Stimulated activated CD4-positive, alpha-beta T cell treated with anti-CD3 and anti-CD28 coated beads, Interleukin-1b, Interleukin-23, amount 100 ng/mL, for 4 hours (primary cell): Measurements from ENCODE around the gene LRRC31.

ENCODE experiments used
- DNase-seq, 2 donors: peaks; one replicate each; pipeline ENCODE4 v3.0.0-alpha.2; 2020; ENCODE audit warnings: low read depth in 2 of 2

LRRC31 gene

DNA sequence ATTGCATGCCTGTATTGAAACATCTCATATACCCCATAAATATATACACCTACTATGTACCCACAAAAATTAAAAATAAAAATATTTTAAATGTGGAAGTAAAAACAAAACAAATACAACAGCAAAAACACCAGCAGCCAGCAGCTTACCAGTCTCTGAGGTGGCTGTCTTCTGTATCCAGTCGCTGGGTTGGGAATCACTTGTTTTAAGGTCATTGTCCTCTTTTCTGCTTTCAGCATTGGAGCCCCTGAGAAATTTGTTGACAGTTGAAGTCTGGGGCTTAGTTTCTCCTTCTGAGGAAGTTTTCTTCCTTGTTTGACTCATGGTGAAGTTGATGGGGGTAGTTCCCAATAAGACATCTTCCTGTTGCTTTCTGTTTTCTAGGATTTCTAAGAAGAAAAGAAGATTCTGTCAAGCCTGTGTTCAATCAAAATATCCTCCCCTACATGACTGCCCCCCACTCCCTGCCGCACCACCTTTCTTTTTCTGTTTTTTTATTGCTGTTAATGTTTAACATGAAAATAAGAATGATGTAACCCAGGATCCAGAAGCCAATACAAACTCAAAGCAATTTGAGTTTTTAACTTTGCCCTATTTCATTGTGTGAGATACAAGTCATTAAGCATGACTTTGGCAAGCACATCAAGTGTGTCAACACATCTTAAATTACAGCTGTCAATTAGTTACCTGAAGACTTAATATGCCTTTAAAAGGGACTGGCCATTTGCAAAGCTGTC, at the start of gene LRRC31:
TSS of gene LRRC31 (minus strand) at position 452 of the 737 bp plus-strand sequence. CDS start at position 324, 128 bp downstream.
- DNase-seq = no peak

- DNase-seq = no peak
These were observed 44.6 kb upstream of the LRRC31 start for GRCh38 chr3:169914321-169914720.

DNA sequence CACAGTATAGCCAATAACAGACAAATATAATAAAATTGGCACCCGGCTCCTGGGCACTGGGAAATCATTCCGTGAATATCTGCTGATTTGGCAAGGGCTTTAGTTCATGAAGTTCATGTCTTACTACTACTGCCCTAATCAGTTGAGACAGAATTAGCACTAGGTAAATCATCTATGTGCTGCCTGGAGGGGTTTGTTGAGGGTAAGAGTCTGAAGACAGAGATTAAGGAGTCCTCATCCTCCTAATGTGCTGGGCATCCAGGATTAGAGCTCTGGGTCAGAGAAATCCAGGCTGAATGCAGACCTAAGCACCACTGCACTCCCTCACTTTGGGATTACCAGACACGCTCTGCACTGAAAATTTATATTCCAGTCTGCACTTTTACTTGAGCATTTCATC, 43.6 kb upstream of the LRRC31 start:
- DNase-seq = no peak

GRCh38 chr3:169911272-169911671, 41.5 kb upstream of the LRRC31 start, which contains the start of gene SAMD7:
Gene SAMD7, plus strand, starts transcription at chr3:169911572. Its CDS starts 7,927 bp downstream, at chr3:169919499.
- no peak for DNase-seq

DNA sequence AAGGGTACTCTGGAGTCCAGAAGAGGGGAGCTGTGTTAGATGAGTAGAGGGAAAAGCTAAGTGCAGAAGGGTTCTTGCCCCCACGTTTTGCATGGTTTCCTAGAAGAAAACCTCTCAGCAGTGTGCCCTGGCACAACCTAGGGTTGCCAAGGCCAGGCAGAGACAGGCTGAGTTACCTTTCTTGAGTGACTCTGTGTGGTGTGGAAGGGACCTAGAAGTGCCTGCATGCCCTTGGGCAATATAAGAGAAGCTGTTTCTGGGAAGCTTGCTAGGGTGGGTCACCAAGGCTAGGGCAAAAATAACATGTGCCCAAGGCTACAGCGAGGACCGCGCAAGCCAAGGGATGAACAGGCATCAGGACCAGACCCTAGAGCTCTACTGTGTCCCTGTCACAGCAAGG, 38.2 kb upstream of the LRRC31 start:
- DNase-seq = no peak

DNA sequence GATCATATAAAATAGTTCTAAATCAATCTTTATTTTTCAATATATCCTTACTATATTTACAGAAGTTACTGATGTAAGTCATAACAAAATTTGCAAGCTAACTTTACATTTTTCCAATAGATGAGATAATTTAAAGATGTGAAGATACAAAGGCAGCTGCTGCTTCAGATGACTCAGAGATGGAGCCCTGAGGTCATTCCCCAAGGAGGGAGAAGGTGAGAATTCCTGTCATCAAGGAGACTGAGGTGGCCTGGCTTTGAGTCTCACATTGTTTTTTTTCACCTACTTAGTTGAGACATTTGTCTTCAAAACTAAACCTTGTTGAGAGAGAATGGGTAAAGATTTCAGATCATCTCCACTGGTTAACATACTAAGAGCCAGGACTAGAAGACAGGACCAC, 37.7 kb upstream of the LRRC31 start:
- no peak for DNase-seq

DNA sequence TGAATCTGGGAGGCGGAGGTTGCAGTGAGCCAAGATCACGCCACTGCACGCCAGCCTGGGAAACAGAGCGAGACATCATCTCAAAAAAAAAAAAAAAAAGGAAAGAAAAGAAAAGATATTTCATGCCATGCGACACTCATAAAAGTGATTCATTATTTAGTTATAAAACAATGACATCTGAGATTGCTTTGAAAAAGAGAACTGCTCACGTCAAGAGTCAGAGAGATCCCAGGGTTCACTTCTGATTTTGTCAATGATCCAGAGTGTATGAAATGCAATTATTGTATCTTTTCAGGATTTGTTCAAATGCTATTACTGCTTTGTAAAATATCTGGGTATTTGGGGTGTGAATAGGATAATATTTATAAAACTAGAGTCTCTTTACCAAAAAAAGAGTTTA, 35.7 kb upstream of the LRRC31 start:
- no peak for DNase-seq

GRCh38 chr3:169901453-169901852, 31.7 kb upstream of the LRRC31 start:
- DNase-seq = no peak

DNA sequence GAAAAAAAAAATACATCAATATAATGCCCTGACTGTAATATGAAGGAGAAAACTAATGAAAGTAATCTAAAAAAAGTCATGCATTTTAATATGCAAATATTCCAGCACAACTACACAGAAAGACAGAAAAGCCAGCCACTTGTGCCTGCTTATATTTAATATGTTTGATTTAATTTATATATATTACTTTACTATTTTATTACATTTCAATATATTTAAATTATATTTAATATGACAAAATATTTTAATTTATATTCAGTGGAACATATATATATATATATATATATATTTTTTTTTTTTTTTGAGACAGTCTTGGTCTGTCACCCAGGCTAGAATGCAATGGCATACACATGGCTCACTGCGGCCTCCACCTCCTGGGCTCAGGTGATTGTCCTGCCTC, 27.5 kb upstream of the LRRC31 start:
- DNase-seq = no peak

DNA sequence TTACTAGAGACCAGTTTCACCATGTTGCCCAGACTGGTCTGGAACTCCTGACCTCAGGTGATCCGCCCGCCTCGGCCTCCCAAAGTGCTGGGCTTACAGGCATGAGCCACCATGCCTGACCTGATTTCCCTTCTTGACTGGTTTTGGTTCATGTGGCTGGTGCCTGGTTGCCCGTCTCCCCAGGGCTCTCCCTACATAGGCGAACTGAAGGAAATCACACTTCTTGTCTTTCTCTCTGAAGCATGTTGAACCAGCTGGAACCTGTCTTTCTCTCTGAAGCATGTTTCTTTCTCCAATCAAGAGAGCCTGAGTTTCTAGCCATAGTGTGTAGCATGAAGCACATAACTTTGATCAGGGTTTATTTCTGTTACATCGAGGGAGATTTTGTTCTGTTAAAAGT, 25.3 kb upstream of the LRRC31 start:
- no peak for DNase-seq

DNA sequence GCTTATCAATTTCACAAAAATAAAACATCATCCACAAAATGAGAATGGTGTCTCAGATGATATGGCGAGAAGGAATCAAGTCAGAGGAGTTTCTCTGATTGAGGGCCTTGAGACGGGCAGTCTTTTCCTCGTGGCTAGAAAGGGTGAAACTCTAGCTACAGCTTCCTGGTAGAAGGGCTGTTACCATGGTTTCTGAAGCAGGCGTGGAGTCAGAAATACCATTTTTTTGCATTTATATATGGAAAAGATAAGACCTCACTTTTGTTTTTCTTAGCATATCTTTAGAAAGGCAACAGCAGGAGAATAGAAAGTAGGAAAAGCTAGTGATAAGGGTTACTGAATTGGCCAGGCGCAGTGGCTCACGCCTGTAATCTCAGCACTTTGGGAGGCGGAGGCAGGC, 24.4 kb upstream of the LRRC31 start:
- no peak for DNase-seq

GRCh38 chr3:169891886-169892285, 22.2 kb upstream of the LRRC31 start:
- no peak for DNase-seq

- DNase-seq = no peak
These were observed 16.9 kb upstream of the LRRC31 start for GRCh38 chr3:169886671-169887070.

GRCh38 chr3:169880576-169881250, 11.0 kb upstream of the LRRC31 start:
- no peak for DNase-seq

DNA sequence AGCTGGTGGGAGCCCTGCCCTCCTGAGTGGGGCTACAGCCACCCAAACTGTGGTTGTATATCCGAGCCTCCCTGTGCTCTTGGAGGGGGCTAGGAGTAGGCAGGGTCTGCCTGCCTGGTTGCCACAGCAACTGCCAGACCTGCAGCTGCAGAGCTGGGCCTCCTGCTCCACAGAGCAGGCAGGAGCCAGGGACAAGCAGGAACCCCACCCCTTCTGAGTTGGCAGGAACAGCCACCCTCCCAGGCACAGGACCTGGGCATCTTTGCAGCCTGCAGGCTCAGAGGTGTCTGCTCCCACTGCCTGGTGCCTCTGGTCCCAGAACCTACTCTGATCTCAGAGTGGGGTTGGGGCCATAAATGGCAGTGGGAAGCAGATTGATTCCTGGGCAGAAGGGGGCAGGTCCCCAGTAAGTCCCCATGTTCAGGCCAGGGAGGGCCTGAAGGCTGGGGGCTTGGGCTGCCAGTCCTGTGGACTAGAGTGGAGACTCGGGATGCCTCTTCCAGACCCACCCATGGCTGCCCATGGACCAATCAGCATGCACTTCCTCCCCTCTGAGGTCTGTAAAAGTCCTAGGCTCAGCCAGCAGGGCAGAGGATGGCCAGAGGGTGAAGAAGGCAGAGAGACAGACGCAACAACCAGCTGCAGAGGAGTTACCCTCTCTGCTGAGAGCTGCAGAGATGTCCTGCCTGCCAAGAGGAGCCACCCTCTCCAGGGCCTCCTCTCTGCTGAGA, 10.3 kb upstream of the LRRC31 start:
- no peak for DNase-seq

DNA sequence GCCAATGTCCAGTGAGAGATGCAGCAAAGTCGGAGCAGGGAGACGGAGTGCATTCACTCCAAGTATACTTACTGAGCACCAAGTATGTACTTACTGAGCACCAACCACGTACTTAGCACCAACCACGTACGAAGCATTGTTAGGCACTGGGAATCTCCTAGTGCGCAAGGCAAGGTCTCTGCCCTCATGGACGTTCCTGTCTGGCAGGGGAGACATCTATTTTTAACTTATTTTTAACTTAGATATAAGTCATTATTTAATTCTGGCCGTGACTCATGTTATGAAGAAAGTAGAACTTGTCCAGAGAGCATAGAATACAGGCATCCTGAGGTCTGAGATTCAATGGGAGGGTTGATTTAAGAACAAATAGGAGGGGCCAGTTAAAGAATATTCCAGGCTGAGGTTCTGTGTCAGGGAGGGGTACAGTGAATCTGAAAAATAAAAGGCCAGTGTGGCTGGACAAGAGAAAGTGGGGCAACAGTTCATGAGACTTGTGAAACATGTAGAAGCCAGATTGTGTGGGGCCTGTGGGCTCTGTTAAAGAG, 9.3 kb upstream of the LRRC31 start:
- DNase-seq = no peak

DNA sequence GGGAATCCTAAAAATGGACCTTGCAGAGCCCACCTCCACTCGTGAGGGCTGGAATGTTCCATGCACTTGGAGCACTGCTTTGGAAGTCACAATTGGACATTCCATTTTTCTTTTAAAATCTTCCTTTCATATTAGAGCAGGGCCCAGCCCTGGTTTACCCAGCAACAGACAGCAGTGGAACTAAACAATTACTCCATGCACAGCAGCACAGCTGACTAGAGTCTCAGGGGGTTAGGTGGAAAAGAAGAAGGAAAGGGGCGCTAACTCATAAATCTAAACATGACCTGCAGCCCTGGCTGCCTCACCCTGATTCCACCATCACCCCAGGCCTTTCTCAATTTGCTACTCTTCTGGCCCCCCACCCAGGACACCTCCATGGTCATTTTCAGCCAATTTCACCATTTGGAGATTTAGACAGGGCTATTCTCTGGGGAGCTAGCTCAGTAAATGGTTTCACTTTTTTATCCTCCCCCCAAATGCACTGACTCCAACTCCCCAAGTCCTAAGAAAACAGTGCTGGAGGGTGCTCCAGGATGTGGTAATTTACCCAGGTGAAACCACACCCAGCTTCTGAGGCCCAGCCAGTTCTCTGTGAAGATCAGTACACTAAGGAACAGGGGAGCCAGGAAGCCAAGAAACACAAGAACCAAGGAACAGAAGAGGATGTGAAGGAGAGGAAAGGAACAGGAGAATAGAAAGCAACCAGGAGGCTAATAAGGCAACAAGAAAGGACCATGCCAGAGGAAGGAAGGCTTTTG, 1.6 kb upstream of the LRRC31 start:
- no peak for DNase-seq

DNA sequence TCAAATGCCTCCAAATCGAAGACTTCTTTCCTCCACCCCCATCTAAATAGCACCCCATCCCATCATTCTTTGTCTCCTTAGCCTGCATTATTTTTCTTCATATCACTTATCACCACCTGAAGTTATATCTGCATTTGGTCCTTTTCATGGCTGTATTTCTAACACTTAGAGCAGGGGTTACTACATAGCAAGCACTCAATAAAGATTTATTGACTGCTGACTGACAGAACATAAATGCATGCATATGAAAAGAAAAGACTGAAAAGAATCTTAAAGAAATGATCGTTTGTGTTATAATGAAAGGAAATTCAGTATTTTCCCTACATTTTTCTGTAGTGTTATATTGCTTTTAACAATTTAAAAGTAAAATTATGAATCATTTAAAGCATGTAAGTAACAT, 1.4 kb downstream of the LRRC31 start:
- DNase-seq = no peak

DNA sequence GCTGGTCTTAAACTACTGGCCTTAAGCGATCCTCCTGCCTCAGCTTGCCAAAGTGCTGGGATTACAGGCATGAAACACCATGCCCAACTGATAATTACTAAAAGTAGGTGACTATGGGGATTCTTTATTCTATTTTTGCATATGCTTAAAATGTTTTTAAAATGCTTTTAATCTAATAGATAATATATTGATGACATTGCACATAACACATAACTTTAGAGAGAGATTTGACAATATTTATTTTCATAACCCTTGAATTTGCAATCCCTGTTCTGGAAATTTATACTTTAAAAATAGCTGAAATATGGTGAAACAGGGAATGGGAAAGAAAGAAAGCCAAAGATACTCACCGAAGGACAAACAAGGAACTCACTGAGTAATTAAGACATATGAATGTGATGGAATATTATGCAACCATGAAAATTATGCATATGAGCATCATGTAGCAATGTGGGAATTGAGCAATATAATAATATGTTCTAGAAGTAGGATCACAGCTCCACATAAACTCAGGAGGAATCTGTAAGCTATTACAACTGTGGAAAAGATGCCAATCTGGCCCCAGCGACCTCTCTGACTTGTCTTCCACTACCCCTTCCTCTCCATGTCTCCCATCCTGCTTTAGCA, 2.0 kb downstream of the LRRC31 start:
- no peak for DNase-seq

- DNase-seq = peak in 1 of 2 donors; percentile 6
These were observed 4.5 kb downstream of the LRRC31 start for GRCh38 chr3:169865176-169865767.

GRCh38 chr3:169864270-169864669, 5.5 kb downstream of the LRRC31 start:
- DNase-seq = no peak
